GM12878 (cell line): ENCODE measurements around the gene LRRC3C. TPM values are rescaled to one million over a fixed set of nuclear protein-coding genes. Genes with fewer than 3 reads are reported as not detected.

ENCODE experiments used
- ATAC-seq: fragments of 200-7000 bp; cut with Tn5 transposase; 3 replicates; pipeline ENCODE4 v1.9.1; 2020; ENCODE audit warnings: mild to moderate bottlenecking, moderate library complexity
- BruUV-seq: library from RNA; stranded (reverse); fragments of 400-500 nt; replicated peaks from 2 replicates; lab custom pipeline; 2021; lab: Mats Ljungman, UMichigan
- CTCF ChIA-PET: fragments of 300-600 bp; sonication (Branson Sonifier 250); formaldehyde crosslinking; extraction: SDS; loops from one replicate; lab custom pipeline; 2021; ENCODE audit warnings: inconsistent platforms; lab: Yijun Ruan, JAX
- POLR2A ChIA-PET: fragments of 350-600 bp; formaldehyde crosslinking; extraction: SDS; loops from one replicate; lab custom pipeline; 2021; ENCODE audit warnings: inconsistent platforms; lab: Charles Lee
- RAD21 ChIA-PET: fragments of 300-600 bp; sonication (Branson Sonifier 250); formaldehyde crosslinking; loops from one replicate; lab custom pipeline; 2023; ENCODE audit warnings: antibody characterized with exemption; ENCODE audit not compliant: unreplicated experiment; lab: Charles Lee
- SMC1A ChIA-PET: fragments of 300-600 bp; sonication (Branson Sonifier 250); formaldehyde crosslinking; loops from one replicate; lab custom pipeline; 2023; ENCODE audit not compliant: unreplicated experiment, uncharacterized antibody; lab: Charles Lee
- DNase-seq: peaks from one replicate; pipeline ENCODE4 v3.0.0-alpha.2; 2011; ENCODE audit warnings: low read depth, low spot score
- FAIRE-seq: peaks from 3 replicates; lab custom pipeline; 2011; peaks lifted over from hg19 to GRCh38; lab: Jason Lieb, UNC
- H2AFZ ChIP-seq: 2 replicates; pipeline ENCODE4 v1.6.0; 2011; ENCODE audit warnings: low read depth, low read length, control low read depth; ENCODE audit not compliant: control insufficient read depth
- H3K27ac ChIP-seq: 2 replicates; pipeline ENCODE4 v1.5.1; 2011; ENCODE audit warnings: control low read depth; ENCODE audit not compliant: control insufficient read depth, insufficient read depth
- H3K27me3 ChIP-seq, 2 experiments: replicated peaks in 1 of 2; 2 replicates each; pipeline versions ENCODE4 v1.6.0 to v1.6.1; 2011; ENCODE audit warnings: low read length in 1 of 2; ENCODE audit not compliant: control insufficient read depth in 2 of 2, insufficient read depth in 2 of 2
- H3K36me3 ChIP-seq, 2 experiments: 2 replicates each; pipeline ENCODE4 v1.5.1; 2011; ENCODE audit warnings: low read length in 1 of 2; ENCODE audit not compliant: control insufficient read depth in 2 of 2, insufficient read depth in 2 of 2
- H3K4me1 ChIP-seq: 2 replicates; pipeline ENCODE4 v1.6.1; 2011; ENCODE audit warnings: mild to moderate bottlenecking, low read length, moderate library complexity, mixed read lengths; ENCODE audit not compliant: control insufficient read depth, insufficient read depth
- H3K4me2 ChIP-seq: 2 replicates; pipeline ENCODE4 v1.6.0; 2011; ENCODE audit warnings: control low read depth; ENCODE audit not compliant: control insufficient read depth, insufficient read depth
- H3K4me3 ChIP-seq: fragments of 200-600 bp; sonication (generic); 2 replicates; pipeline ENCODE4 v1.5.1; 2016
- H3K79me2 ChIP-seq: 2 replicates; pipeline ENCODE4 v1.6.0; 2011; ENCODE audit warnings: low read length; ENCODE audit not compliant: control insufficient read depth, insufficient read depth
- H3K9ac ChIP-seq: 2 replicates; pipeline ENCODE4 v1.8.0; 2011; ENCODE audit warnings: low read length, control low read depth, mixed read lengths; ENCODE audit not compliant: control insufficient read depth, insufficient read depth
- H3K9me3 ChIP-seq: replicated peaks from 3 replicates; pipeline ENCODE4 v1.5.1; 2011; ENCODE audit warnings: mild to moderate bottlenecking, low read length; ENCODE audit not compliant: control insufficient read depth, insufficient read depth
- H4K20me1 ChIP-seq: 2 replicates; pipeline ENCODE4 v1.6.0; 2011; ENCODE audit not compliant: control insufficient read depth, insufficient read depth
- CBX3 ChIP-seq: fragments of 200-600 bp; sonication (generic); IDR thresholded peaks from 2 replicates; pipeline ENCODE4 v1.6.1; 2016; ENCODE audit warnings: low read depth, borderline replicate concordance
- CEBPB ChIP-seq, 2 experiments: fragments of 150-350 bp in 1 of 2; IDR thresholded peaks; 2 replicates each; pipeline ENCODE4 v1.6.1; 2012 to 2014; ENCODE audit warnings: low read depth in 2 of 2, low read length in 2 of 2, borderline replicate concordance in 1 of 2, inconsistent platforms in 1 of 2
- CREM ChIP-seq: IDR thresholded peaks from 2 replicates; pipeline ENCODE4 v1.6.1; 2014; ENCODE audit warnings: antibody characterized with exemption, low read depth
- CTCF ChIP-seq, 3 experiments: IDR thresholded peaks in 2 of 3; conservative IDR thresholded peaks in 1 of 3; 2 replicates each; pipeline ENCODE4 v1.5.1; 2011; ENCODE audit warnings: low read depth in 3 of 3, low read length in 3 of 3, mild to moderate bottlenecking in 3 of 3, control low read depth in 2 of 3, moderate library complexity in 2 of 3, inconsistent platforms in 1 of 3, mixed read lengths in 1 of 3; ENCODE audit not compliant: control insufficient read depth in 2 of 3, insufficient read depth in 1 of 3; ENCODE audit errors: extremely low read depth in 1 of 3
- E2F8 ChIP-seq: fragments of 450-650 bp; IDR thresholded peaks from 2 replicates; pipeline ENCODE4 v1.6.1; 2018; ENCODE audit warnings: mild to moderate bottlenecking, low read depth, moderate library complexity; ENCODE audit not compliant: partially characterized antibody
- EGR1 ChIP-seq, 2 experiments: IDR thresholded peaks; 1 replicate in 1 of 2; 2 replicates in 1 of 2; pipeline ENCODE4 v1.6.1; 2011 to 2012; ENCODE audit warnings: low read depth in 2 of 2, low read length in 2 of 2, borderline replicate concordance in 1 of 2, mild to moderate bottlenecking in 1 of 2, moderate library complexity in 1 of 2
- HSF1 ChIP-seq: fragments of 150-350 bp; IDR thresholded peaks from 2 replicates; pipeline ENCODE4 v1.6.1; 2014; ENCODE audit warnings: mild to moderate bottlenecking, low read depth, low read length
- KLF5 ChIP-seq: fragments of 450-650 bp; IDR thresholded peaks from 2 replicates; pipeline ENCODE4 v1.6.1; 2014; ENCODE audit warnings: mild to moderate bottlenecking; ENCODE audit not compliant: partially characterized antibody
- MYB ChIP-seq: fragments of 150-350 bp; IDR thresholded peaks from 2 replicates; pipeline ENCODE4 v1.6.1; 2014; ENCODE audit warnings: mild to moderate bottlenecking, low read depth, low read length, borderline replicate concordance
- NFXL1 ChIP-seq: fragments of 450-650 bp; IDR thresholded peaks from 2 replicates; pipeline ENCODE4 v1.6.1; 2017; ENCODE audit warnings: antibody characterized with exemption, mild to moderate bottlenecking, borderline replicate concordance
- PKNOX1 ChIP-seq: fragments of 450-650 bp; IDR thresholded peaks from 2 replicates; pipeline ENCODE4 v1.6.1; 2016; ENCODE audit warnings: mild to moderate bottlenecking
- RBBP5 ChIP-seq: fragments of 200-600 bp; sonication (generic); conservative IDR thresholded peaks from 2 replicates; pipeline ENCODE4 v1.6.1; 2016
- SIN3A ChIP-seq: IDR thresholded peaks from 2 replicates; pipeline ENCODE4 v1.6.1; 2012; ENCODE audit warnings: low read depth, low read length, improper control_type of control experiment
- SMAD1 ChIP-seq: fragments of 450-650 bp; IDR thresholded peaks from 2 replicates; pipeline ENCODE4 v1.6.1; 2018; ENCODE audit warnings: mild to moderate bottlenecking, low read depth; ENCODE audit not compliant: partially characterized antibody
- ZBTB33 ChIP-seq: fragments of 450-650 bp; IDR thresholded peaks from 2 replicates; pipeline ENCODE4 v1.6.1; 2017; ENCODE audit warnings: mild to moderate bottlenecking
- WGBS: methylation state at CpG from one replicate; pipeline ENCODE4 v1.1.6; 2016; ENCODE audit warnings: low lambda C conversion rate; ENCODE audit not compliant: insufficient replicate concordance, insufficient coverage; ENCODE audit errors: missing lambda C conversion rate; 5-methylcytosine and 5-hydroxymethylcytosine counted together
- in situ Hi-C: fragments of 300-500 bp; cut with MboI; formaldehyde crosslinking; loops from 9 replicates; pipeline ENCODE4 v1.14.3; 2018; ENCODE audit warnings: mixed read lengths
- intact Hi-C: fragments of 100-400 bp; cut with micrococcal nuclease; formaldehyde crosslinking; loops from one replicate; pipeline ENCODE4 v1.14.2; 2022; ENCODE audit not compliant: unreplicated experiment
- polyA plus RNA-seq, 11 experiments: library from polyadenylated mRNA; depleted of rRNA in 4 of 11; unstranded in 6 of 11; stranded (reverse) in 5 of 11; fragments of >200 nt; fragmentation: Nextera tagmentation in 4 of 11; fragmentation: Illumina TruSeq in 1 of 11; extraction: Ambion mirVana in 4 of 11; extraction: Trizol in 1 of 11; gene quantifications; 1 replicate in 1 of 11; 2 replicates in 10 of 11; pipeline versions ENCODE4 v1.2.1 to v1.2.3, GENCODE V29; 2011 to 2016; ENCODE audit warnings: inconsistent platforms in 2 of 11, missing spikeins in 2 of 11, low read depth in 1 of 11
- total RNA-seq, 4 experiments: library from RNA; depleted of rRNA in 3 of 4; stranded (reverse); fragments of >200 nt in 3 of 4; fragmentation: Illumina TruSeq in 1 of 4; extraction: Trizol in 1 of 4; gene quantifications; 2 replicates each; pipeline versions ENCODE4 v1.2.1 to v1.2.3, GENCODE V29; 2013 to 2021

The LRRC3C gene
- total and polyA plus RNA-seq, 10 of the 15 experiments (the other 5 are each of a cell fraction or from before 2014, with no cell fraction given), result not detected

- H2AFZ ChIP-seq, result no peak overlapping the region; the same call in 1 of the 2 replicates
- H3K27me3 ChIP-seq, result no peaks in the 10 kb centered on the region
- ChIA-PET CTCF (no interaction called here), POLR2A (interaction anchor here (0.6 kb wide), 1 partner anchor 1187 kb away, joined by 5 read pairs; no protein-coding TSS in a partner anchor), RAD21 (interaction anchor here (1.7 kb wide), 1 partner anchor 20 kb away, joined by 4 read pairs; no protein-coding TSS in a partner anchor), SMC1A (no interaction called here)
- no TSS peak for BruUV-seq
- peaks cover 22% of the 10 kb centered on the region for H3K4me1 ChIP-seq
- no peak overlapping the region for H3K9ac ChIP-seq
- FAIRE-seq (no peak), ATAC-seq (no peak), DNase-seq (no peak)
- H3K79me2 ChIP-seq, result no peaks in the 10 kb centered on the region
- H4K20me1 ChIP-seq, result no peaks in the 10 kb centered on the region
- H3K36me3 ChIP-seq, result no peaks in the 10 kb centered on the region
- H3K4me3 ChIP-seq, result no peak overlapping the region
- in situ Hi-C loops (no loop called here), intact Hi-C loops (no loop called here)
- no peak overlapping the region for H3K27ac ChIP-seq
- no peaks in the 10 kb centered on the region for H3K9me3 ChIP-seq
- no peak overlapping the region for H3K4me2 ChIP-seq
- 67% methylated on average over 3 of the region's 3 CpGs for WGBS
- TF ChIP-seq HSF1 (no peak), RBBP5 (no peak), NFXL1 (no peak), CREM (no peak), KLF5 (no peak), PKNOX1 (no peak), ZBTB33 (no peak), E2F8 (no peak), CTCF (IDR thresholded peaks at IDR 0.05 in 2 of 3, conservative IDR thresholded peaks at IDR 0.05 in 1 of 3; ENCODE audit: control insufficient read depth in 2 of 3, extremely low read depth in 1 of 3, insufficient read depth in 1 of 3, low read depth in 3 of 3, low read length in 3 of 3) (no peak), MYB (no peak), EGR1 (IDR thresholded peaks at IDR 0.05; ENCODE audit: borderline replicate concordance in 1 of 2, low read depth in 2 of 2, low read length in 2 of 2) (no peak), CEBPB (IDR thresholded peaks at IDR 0.05; ENCODE audit: borderline replicate concordance in 1 of 2, low read depth in 2 of 2, low read length in 2 of 2) (no peak), CBX3 (no peak), SMAD1 (no peak), SIN3A (no peak)
Measured at GRCh38 chr17:39935909-39936308, 8.4 kb downstream of the LRRC3C start.
